GM21786 (cell line): ENCODE data around the gene C16orf92.
"Not testable (repeated sequence)": the region's sequence is repeated elsewhere in the genome, so short reads cannot be mapped to it uniquely, and the experiment has no call there.

Experiments used
- ATAC-seq: cut with Tn5 transposase; IDR thresholded peaks from one replicate; pipeline ENCODE4 v1.9.1; 2021; ENCODE audit not compliant: unreplicated experiment

Gene C16orf92

GRCh38 chr16:30004424-30004776 lies 18.6 kb upstream of the C16orf92 start:
- ATAC-seq: no peak

- ATAC-seq: no peak
These were observed 18.2 kb upstream of the C16orf92 start for GRCh38 chr16:30004811-30005242.

- ATAC-seq: no peak
These were observed 17.5 kb upstream of the C16orf92 start for GRCh38 chr16:30005341-30006094.

GRCh38 chr16:30006095-30006473 lies 16.9 kb upstream of the C16orf92 start:
- ATAC-seq: no peak

- no peak for ATAC-seq
These were observed 16.2 kb upstream of the C16orf92 start for GRCh38 chr16:30006659-30007377.

GRCh38 chr16:30007378-30007895 lies 15.6 kb upstream of the C16orf92 start:
- no peak for ATAC-seq

GRCh38 chr16:30009085-30009862 lies 13.7 kb upstream of the C16orf92 start:
- no peak for ATAC-seq

- no peak for ATAC-seq
These were observed 12.8 kb upstream of the C16orf92 start for GRCh38 chr16:30009990-30010843.

- ATAC-seq: no peak
These were observed 11.9 kb upstream of the C16orf92 start, which contains the start of gene DOC2A for GRCh38 chr16:30010844-30011713. TSS of gene DOC2A (minus strand) at chr16:30011027. CDS start at chr16:30010222, 805 bp downstream.

GRCh38 chr16:30011714-30012504 lies 11.1 kb upstream of the C16orf92 start:
- no peak for ATAC-seq

GRCh38 chr16:30012598-30012997 lies 10.4 kb upstream of the C16orf92 start:
- ATAC-seq: not testable (repeated sequence)

- not testable (repeated sequence) for ATAC-seq
These were observed 7.5 kb upstream of the C16orf92 start for GRCh38 chr16:30015450-30015849.

- no peak for ATAC-seq
These were observed 6.3 kb upstream of the C16orf92 start for GRCh38 chr16:30016555-30017276.

GRCh38 chr16:30017277-30017656 lies 5.7 kb upstream of the C16orf92 start:
- no peak for ATAC-seq

GRCh38 chr16:30017937-30018336 lies 5.1 kb upstream of the C16orf92 start:
- ATAC-seq: not testable (repeated sequence)

- ATAC-seq: no peak
These were observed 4.3 kb upstream of the C16orf92 start for GRCh38 chr16:30018731-30019158.

- no peak for ATAC-seq
These were observed 588 bp downstream of the C16orf92 start for GRCh38 chr16:30023586-30023985.

- ATAC-seq: no peak
These were observed 1.5 kb downstream of the C16orf92 start for GRCh38 chr16:30024451-30024850.
